RWPE2 (cell line): ENCODE measurements around the gene GNG14.
A peak's percentile ranks its signal among the peaks of the same experiment; 100 is the strongest.
"Not testable (repeated sequence)": the region's sequence is repeated elsewhere in the genome, so short reads cannot be mapped to it uniquely, and the experiment has no call there.

Experiments used
- ATAC-seq: fragments of 200-7000 bp; cut with Tn5 transposase; 3 replicates; pipeline ENCODE4 v1.9.1; 2021; ENCODE audit warnings: low read depth
- DNase-seq: peaks from one replicate; pipeline ENCODE4 v3.0.0-alpha.2; 2020; ENCODE audit warnings: low spot score
- H3K27ac ChIP-seq: fragments of 450-650 bp; 2 replicates; pipeline ENCODE4 v1.5.1; 2017; ENCODE audit warnings: mild to moderate bottlenecking; ENCODE audit not compliant: poor library complexity, severe bottlenecking
- H3K27me3 ChIP-seq: fragments of 250-450 bp; sonication (Bioruptor Pico); 2 replicates; pipeline ENCODE4 v1.5.1; 2021; ENCODE audit warnings: mild to moderate bottlenecking, moderate library complexity; ENCODE audit not compliant: insufficient read depth, poor library complexity, severe bottlenecking
- H3K36me3 ChIP-seq: fragments of 250-450 bp; sonication (Bioruptor Pico); 2 replicates; pipeline ENCODE4 v1.5.1; 2020; ENCODE audit warnings: low read depth, mild to moderate bottlenecking, moderate library complexity
- H3K4me1 ChIP-seq: fragments of 250-450 bp; sonication (Bioruptor Pico); 2 replicates; pipeline ENCODE4 v1.5.1; 2021; ENCODE audit warnings: mild to moderate bottlenecking, moderate library complexity; ENCODE audit not compliant: insufficient read depth, poor library complexity, severe bottlenecking
- H3K4me3 ChIP-seq: fragments of 250-450 bp; sonication (Bioruptor Pico); 2 replicates; pipeline ENCODE4 v1.5.1; 2021; ENCODE audit warnings: mild to moderate bottlenecking, moderate library complexity; ENCODE audit not compliant: severe bottlenecking
- H3K9me3 ChIP-seq: fragments of 250-450 bp; sonication (Bioruptor Pico); 2 replicates; pipeline ENCODE4 v1.5.1; 2021; ENCODE audit warnings: mild to moderate bottlenecking, moderate library complexity; ENCODE audit not compliant: severe bottlenecking
- CTCF ChIP-seq: fragments of 450-650 bp; IDR thresholded peaks from one replicate; pipeline ENCODE4 v1.5.1; 2017; ENCODE audit warnings: mild to moderate bottlenecking, moderate library complexity; ENCODE audit not compliant: poor library complexity, severe bottlenecking

Gene GNG14

GRCh38 chr19:12706332-12706718 is 18.5 kb downstream of the GNG14 start:
- Histone ChIP-seq H3K4me1 (no peaks in the 10 kb centered on the region), H3K4me3 (no peak overlapping the region), H3K27me3 (no peaks in the 10 kb centered on the region), H3K9me3 (no peaks in the 10 kb centered on the region), H3K36me3 (peaks cover 97% of the 10 kb centered on the region), H3K27ac (no peak overlapping the region)
- ATAC-seq (no peak), DNase-seq (no peak)
- TF ChIP-seq CTCF: no peak

- DNase-seq: no peak
- TF ChIP-seq CTCF: no peak
- Histone ChIP-seq H3K27me3 (no peaks in the 10 kb centered on the region), H3K4me1 (no peaks in the 10 kb centered on the region), H3K27ac (no peak overlapping the region), H3K4me3 (no peak overlapping the region), H3K36me3 (peaks cover 97% of the 10 kb centered on the region), H3K9me3 (no peaks in the 10 kb centered on the region)
- no peak for ATAC-seq
Observed at GRCh38 chr19:12708641-12709040, 20.8 kb downstream of the GNG14 start.

DNA sequence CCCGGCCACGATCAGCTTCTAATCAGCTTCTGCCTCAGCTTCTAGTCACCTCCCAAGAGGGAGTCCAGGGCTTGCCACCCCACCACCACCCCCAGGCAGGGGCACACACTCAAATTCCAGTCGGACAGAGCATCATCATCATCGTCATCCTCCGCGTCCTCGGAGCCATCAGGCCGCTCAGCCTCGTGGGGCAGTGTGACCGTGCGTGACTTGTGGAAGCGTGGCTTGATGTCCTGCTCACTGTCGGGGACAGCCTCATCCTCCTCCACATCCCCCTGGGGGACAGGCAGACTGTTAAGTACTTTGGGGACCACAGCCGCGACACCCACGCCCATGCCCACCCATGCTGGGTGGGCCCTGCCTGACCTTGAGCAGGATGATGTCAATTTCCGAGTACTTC is 23.4 kb downstream of the GNG14 start:
- no peaks in the 10 kb centered on the region for H3K9me3 ChIP-seq
- H3K36me3 ChIP-seq: peaks cover 97% of the 10 kb centered on the region
- ATAC-seq: no peak

DNA sequence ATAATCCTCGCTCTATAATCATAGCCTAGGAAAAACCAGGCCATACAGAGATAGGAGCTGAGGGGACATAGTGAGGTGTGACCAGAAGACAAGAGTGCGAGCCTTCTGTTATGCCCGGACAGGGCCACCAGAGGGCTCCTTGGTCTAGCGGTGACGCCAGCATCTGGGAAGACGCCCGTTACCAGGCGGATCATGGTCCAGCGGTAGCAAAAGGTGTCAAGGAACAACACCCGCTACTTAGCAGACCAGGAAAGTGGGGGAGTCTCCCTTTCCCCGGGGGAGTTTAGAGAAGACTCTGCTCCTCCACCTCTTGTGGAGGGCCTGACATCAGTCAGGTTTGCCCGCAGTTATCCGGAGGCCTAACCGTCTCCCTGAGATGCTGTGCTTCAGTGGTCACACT is 24.3 kb downstream of the GNG14 start:
- DNase-seq, H3K4me1 ChIP-seq, H3K27me3 ChIP-seq, ATAC-seq, H3K27ac ChIP-seq, H3K4me3 ChIP-seq, H3K9me3 ChIP-seq: not testable (repeated sequence)
- TF ChIP-seq CTCF: peak; percentile 70
- peaks cover 98% of the 10 kb centered on the region for H3K36me3 ChIP-seq

More for the DNA sequence above, 23.4 kb downstream of the GNG14 start:
- Histone ChIP-seq H3K27me3 (no peaks in the 10 kb centered on the region), H3K4me1 (no peaks in the 10 kb centered on the region), H3K4me3 (no peak overlapping the region), H3K27ac (no peak overlapping the region)
- no peak for TF ChIP-seq CTCF
- DNase-seq: no peak

DNA sequence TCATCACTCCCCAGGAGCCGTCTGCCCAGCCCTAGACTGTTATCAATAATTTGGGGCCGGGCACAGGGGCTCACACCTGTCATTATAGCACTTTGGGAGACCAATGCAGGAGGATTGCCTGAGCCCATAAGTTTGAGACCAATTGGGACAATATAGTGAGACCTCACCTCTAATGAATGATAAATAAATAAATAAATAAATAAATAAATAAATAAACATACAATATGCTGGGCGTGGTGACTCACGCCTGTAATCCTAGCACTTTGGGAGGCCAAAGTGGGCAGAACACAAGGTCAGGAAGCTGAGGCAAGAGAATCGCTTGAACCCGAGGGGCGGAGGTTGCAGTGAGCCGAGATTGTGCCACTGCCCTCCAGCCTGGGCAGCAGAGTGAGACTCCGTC is 25.5 kb downstream of the GNG14 start:
- not testable (repeated sequence) for DNase-seq, H3K4me3 ChIP-seq, ATAC-seq, H3K27me3 ChIP-seq, H3K4me1 ChIP-seq, H3K9me3 ChIP-seq, H3K27ac ChIP-seq
- H3K36me3 ChIP-seq: peaks cover 100% of the 10 kb centered on the region
